Measurements from ENCODE around the gene MRPL39. TPM values are rescaled to one million over a fixed set of nuclear protein-coding genes. Genes with fewer than 3 reads are reported as not detected.

MRPL39 gene
- total and polyA plus RNA-seq, 11 donors, result 37.6 to 93.6 (median 50.3) TPM

GRCh38 chr21:25637851-25638659 lies 30.8 kb upstream of the MRPL39 start:
- H3K4me1 ChIP-seq, result peaks cover 0 to 24% (median 18%) of the 10 kb centered on the region in 12 donors
- ATAC-seq (no peak), DNase-seq (no peak)
- H3K36me3 ChIP-seq, result peaks cover 0 to 8% (median 0%) of the 10 kb centered on the region in 9 donors
- WGBS, 4 donors, result 32 to 49% (median 46%) methylated on average over 5 of the region's 5 CpGs
- no peaks in the 10 kb centered on the region for H3K9me3 ChIP-seq
- H3K27me3 ChIP-seq, result no peaks in the 10 kb centered on the region
- TF ChIP-seq CTCF (IDR thresholded peaks at IDR 0.05), result no peak
- TF ChIP-seq POLR2A (IDR thresholded peaks at IDR 0.05), result no peak
- H3K4me3 ChIP-seq, result peak overlapping the region in 9 of 12 donors; percentile 70 to 94 (median 80)
- intact Hi-C loops (cut with DNase I), result loop anchor here in 6 of 10 donors (2.0 to 10.0 kb wide), 2 partner anchors 29 to 47 kb away; no protein-coding TSS in a partner anchor
- peak overlapping the region in 11 of 12 donors; percentile 77 to 93 (median 87) for H3K27ac ChIP-seq

GRCh38 chr21:25636727-25637126 lies 29.4 kb upstream of the MRPL39 start:
- no peak overlapping the region for H3K4me3 ChIP-seq
- no peaks in the 10 kb centered on the region for H3K27me3 ChIP-seq
- WGBS, 4 donors, result 91 to 94% (median 92%) methylated on average over 2 of the region's 2 CpGs
- TF ChIP-seq CTCF (IDR thresholded peaks at IDR 0.05), result no peak
- no peak for TF ChIP-seq POLR2A (IDR thresholded peaks at IDR 0.05)
- H3K4me1 ChIP-seq, result peaks cover 0 to 24% (median 16%) of the 10 kb centered on the region in 12 donors
- no peak for DNase-seq
- no peaks in the 10 kb centered on the region for H3K36me3 ChIP-seq
- no peak for ATAC-seq
- no peaks in the 10 kb centered on the region for H3K9me3 ChIP-seq
- H3K27ac ChIP-seq, result no peak overlapping the region
- intact Hi-C loops (cut with DNase I), result loop anchor here in 1 of 10 donors (10.0 kb wide), 1 partner anchor 48 kb away; no protein-coding TSS in a partner anchor

- TF ChIP-seq POLR2A (IDR thresholded peaks at IDR 0.05), result no peak
- TF ChIP-seq CTCF (IDR thresholded peaks at IDR 0.05), result no peak
- intact Hi-C loops (cut with DNase I), result loop anchor here in 1 of 10 donors (10.0 kb wide), 1 partner anchor 49 kb away; no protein-coding TSS in a partner anchor
- 76 to 87% (median 78%) methylated on average over 8 of the region's 8 CpGs for WGBS, 4 donors
Measured at GRCh38 chr21:25635310-25635709, 28.0 kb upstream of the MRPL39 start.

GRCh38 chr21:25632296-25632695 lies 25.0 kb upstream of the MRPL39 start:
- intact Hi-C loops (cut with DNase I), result loop anchor here in 1 of 10 donors (10.0 kb wide), 1 partner anchor 53 kb away; no protein-coding TSS in a partner anchor
- 96 to 100% (median 98%) methylated on average over 2 of the region's 2 CpGs for WGBS, 4 donors

More at GRCh38 chr21:25635310-25635709, 28.0 kb upstream of the MRPL39 start:
- H3K36me3 ChIP-seq, result no peaks in the 10 kb centered on the region
- H3K4me1 ChIP-seq, result peaks cover 0 to 20% (median 10%) of the 10 kb centered on the region in 12 donors
- DNase-seq, result no peak
- ATAC-seq, result no peak
- H3K27me3 ChIP-seq, result no peaks in the 10 kb centered on the region
- H3K27ac ChIP-seq, result no peak overlapping the region
- H3K9me3 ChIP-seq, result no peaks in the 10 kb centered on the region
- H3K4me3 ChIP-seq, result no peak overlapping the region

More at GRCh38 chr21:25632296-25632695, 25.0 kb upstream of the MRPL39 start:
- no peak overlapping the region for H3K27ac ChIP-seq
- no peaks in the 10 kb centered on the region for H3K9me3 ChIP-seq
- no peaks in the 10 kb centered on the region for H3K36me3 ChIP-seq
- TF ChIP-seq CTCF (IDR thresholded peaks at IDR 0.05) (no peak), POLR2A (IDR thresholded peaks at IDR 0.05) (no peak)
- H3K4me1 ChIP-seq, result peaks cover 0 to 3% (median 0%) of the 10 kb centered on the region in 12 donors
- DNase-seq (no peak), ATAC-seq (no peak)
- H3K27me3 ChIP-seq, result no peaks in the 10 kb centered on the region
- H3K4me3 ChIP-seq, result no peak overlapping the region
